ENCODE data around the gene ACVR1B. TPM values are rescaled to one million over a fixed set of nuclear protein-coding genes. Genes with fewer than 3 reads are reported as not detected.

Gene ACVR1B
- total and polyA plus RNA-seq, 9 of the 15 experiments (the other 6 are each of a cell fraction or from before 2014, with no cell fraction given): 0.97 to 15.1 (median 6.8) TPM

- TF ChIP-seq RERE (CRISPR knock-in tag; IDR thresholded peaks at IDR 0.05; ENCODE audit: borderline replicate concordance) (no peak), SOX6 (IDR thresholded peaks at IDR 0.05) (no peak), CCNT2 (IDR thresholded peaks at IDR 0.05; ENCODE audit: borderline replicate concordance, extremely low read depth, insufficient read length, low read depth, low read length) (no peak), MTF1 (CRISPR knock-in tag; IDR thresholded peaks at IDR 0.05; ENCODE audit: borderline replicate concordance) (no peak), ZNF165 (CRISPR knock-in tag; IDR thresholded peaks at IDR 0.05; ENCODE audit: borderline replicate concordance) (no peak), DDX20 (tag; IDR thresholded peaks at IDR 0.05; ENCODE audit: low read depth) (no peak), SP2 (IDR thresholded peaks at IDR 0.05; ENCODE audit: extremely low read depth, low read depth, low read length, poor library complexity, severe bottlenecking) (peak; percentile 39), FOXM1 (IDR thresholded peaks at IDR 0.05; ENCODE audit: low read depth) (no peak), FOXM1 (CRISPR knock-in tag; IDR thresholded peaks at IDR 0.05; ENCODE audit: low read depth) (no peak), NR2C1 (IDR thresholded peaks at IDR 0.05) (no peak), NR2C1 (tag; IDR thresholded peaks at IDR 0.05) (no peak), GATAD2B (IDR thresholded peaks at IDR 0.05; ENCODE audit: borderline replicate concordance) (no peak), CBFA2T3 (IDR thresholded peaks at IDR 0.05) (no peak), SMARCE1 (IDR thresholded peaks at IDR 0.05) (no peak; the same call in 1 of the 2 replicates), NCOR1 (IDR thresholded peaks at IDR 0.05) (no peak)
- TF ChIP-seq, protein P1, sequence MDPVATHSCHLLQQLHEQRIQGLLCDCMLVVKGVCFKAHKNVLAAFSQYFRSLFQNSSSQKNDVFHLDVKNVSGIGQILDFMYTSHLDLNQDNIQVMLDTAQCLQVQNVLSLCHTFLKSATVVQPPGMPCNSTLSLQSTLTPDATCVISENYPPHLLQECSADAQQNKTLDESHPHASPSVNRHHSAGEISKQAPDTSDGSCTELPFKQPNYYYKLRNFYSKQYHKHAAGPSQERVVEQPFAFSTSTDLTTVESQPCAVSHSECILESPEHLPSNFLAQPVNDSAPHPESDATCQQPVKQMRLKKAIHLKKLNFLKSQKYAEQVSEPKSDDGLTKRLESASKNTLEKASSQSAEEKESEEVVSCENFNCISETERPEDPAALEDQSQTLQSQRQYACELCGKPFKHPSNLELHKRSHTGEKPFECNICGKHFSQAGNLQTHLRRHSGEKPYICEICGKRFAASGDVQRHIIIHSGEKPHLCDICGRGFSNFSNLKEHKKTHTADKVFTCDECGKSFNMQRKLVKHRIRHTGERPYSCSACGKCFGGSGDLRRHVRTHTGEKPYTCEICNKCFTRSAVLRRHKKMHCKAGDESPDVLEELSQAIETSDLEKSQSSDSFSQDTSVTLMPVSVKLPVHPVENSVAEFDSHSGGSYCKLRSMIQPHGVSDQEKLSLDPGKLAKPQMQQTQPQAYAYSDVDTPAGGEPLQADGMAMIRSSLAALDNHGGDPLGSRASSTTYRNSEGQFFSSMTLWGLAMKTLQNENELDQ (CRISPR knock-in tag; IDR thresholded peaks at IDR 0.05; ENCODE audit: borderline replicate concordance): no peak
- TF ChIP-seq, protein P2, sequence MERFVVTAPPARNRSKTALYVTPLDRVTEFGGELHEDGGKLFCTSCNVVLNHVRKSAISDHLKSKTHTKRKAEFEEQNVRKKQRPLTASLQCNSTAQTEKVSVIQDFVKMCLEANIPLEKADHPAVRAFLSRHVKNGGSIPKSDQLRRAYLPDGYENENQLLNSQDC (CRISPR knock-in tag; IDR thresholded peaks at IDR 0.05): no peak
- TF ChIP-seq, protein P3, sequence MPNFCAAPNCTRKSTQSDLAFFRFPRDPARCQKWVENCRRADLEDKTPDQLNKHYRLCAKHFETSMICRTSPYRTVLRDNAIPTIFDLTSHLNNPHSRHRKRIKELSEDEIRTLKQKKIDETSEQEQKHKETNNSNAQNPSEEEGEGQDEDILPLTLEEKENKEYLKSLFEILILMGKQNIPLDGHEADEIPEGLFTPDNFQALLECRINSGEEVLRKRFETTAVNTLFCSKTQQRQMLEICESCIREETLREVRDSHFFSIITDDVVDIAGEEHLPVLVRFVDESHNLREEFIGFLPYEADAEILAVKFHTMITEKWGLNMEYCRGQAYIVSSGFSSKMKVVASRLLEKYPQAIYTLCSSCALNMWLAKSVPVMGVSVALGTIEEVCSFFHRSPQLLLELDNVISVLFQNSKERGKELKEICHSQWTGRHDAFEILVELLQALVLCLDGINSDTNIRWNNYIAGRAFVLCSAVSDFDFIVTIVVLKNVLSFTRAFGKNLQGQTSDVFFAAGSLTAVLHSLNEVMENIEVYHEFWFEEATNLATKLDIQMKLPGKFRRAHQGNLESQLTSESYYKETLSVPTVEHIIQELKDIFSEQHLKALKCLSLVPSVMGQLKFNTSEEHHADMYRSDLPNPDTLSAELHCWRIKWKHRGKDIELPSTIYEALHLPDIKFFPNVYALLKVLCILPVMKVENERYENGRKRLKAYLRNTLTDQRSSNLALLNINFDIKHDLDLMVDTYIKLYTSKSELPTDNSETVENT (CRISPR knock-in tag; IDR thresholded peaks at IDR 0.05): no peak
Measured at GRCh38 chr12:51953864-51954263, 2.4 kb downstream of the ACVR1B start (continued).
